Fibroblast of pulmonary artery (primary cell): ENCODE measurements around the gene STK32A.

Experiments
- DNase-seq: peaks from one replicate; pipeline ENCODE4 v3.0.0-alpha.2; 2010; ENCODE audit warnings: low read depth
- H3K4me3 ChIP-seq: replicated peaks from 2 replicates; pipeline ENCODE4 v1.5.1; 2011; ENCODE audit warnings: low read depth, mild to moderate bottlenecking, control low read depth, low read length, moderate library complexity
- TF ChIP-seq, protein P1 (sequence below): IDR thresholded peaks from 2 replicates; pipeline ENCODE4 v1.5.1; 2011; ENCODE audit warnings: mild to moderate bottlenecking, control low read depth, low read length, inconsistent platforms; ENCODE audit errors: missing control alignments

Gene STK32A

DNA sequence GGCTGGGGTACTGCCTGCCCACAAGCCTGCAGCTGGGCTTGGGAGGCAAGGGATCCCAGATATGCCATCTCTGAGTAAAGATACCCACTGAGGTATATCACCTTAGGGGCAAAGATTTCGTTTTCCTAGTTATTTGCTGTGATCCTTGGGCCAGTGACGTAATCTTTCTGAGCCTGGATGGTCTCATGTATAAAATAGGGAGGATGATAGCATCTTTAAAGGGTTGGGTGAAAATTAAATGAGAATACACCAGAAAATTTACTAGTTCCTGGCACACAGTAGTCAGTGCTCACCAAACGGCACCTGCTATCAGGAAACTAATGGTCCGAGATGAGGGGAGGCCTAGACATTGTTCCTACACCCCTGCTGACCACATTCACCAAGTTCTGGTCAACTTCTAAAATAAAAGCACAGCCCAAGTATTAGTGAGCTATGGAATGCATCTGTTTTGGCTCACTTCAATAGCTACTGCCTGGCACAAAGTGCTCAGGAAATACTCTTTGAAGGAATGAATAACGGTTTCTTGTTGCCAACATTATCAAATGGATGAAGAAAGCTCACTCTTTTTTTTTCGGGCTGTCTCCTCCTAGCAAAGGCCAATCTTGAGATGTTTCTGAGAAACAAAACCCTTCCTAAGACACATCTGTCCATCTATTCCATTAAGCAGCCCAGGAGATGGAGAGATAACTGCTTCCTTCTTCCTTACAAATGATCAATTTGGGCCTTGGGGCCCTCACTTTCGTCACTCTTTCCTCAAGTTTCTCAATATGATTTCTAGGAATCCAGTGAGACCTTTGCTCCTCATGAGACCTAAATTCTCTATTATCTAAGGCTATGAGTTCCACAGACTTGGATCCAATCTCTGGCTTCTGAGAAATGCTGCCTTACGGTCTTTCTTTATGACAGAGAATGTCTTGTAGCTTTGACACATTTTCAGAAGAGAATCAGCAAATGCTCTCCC lies 176.8 kb downstream of the STK32A start:
- H3K4me3 ChIP-seq, result no peak overlapping the region
- peak; percentile 76 for DNase-seq
- TF ChIP-seq, protein P1, sequence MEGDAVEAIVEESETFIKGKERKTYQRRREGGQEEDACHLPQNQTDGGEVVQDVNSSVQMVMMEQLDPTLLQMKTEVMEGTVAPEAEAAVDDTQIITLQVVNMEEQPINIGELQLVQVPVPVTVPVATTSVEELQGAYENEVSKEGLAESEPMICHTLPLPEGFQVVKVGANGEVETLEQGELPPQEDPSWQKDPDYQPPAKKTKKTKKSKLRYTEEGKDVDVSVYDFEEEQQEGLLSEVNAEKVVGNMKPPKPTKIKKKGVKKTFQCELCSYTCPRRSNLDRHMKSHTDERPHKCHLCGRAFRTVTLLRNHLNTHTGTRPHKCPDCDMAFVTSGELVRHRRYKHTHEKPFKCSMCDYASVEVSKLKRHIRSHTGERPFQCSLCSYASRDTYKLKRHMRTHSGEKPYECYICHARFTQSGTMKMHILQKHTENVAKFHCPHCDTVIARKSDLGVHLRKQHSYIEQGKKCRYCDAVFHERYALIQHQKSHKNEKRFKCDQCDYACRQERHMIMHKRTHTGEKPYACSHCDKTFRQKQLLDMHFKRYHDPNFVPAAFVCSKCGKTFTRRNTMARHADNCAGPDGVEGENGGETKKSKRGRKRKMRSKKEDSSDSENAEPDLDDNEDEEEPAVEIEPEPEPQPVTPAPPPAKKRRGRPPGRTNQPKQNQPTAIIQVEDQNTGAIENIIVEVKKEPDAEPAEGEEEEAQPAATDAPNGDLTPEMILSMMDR, result no peak

DNA sequence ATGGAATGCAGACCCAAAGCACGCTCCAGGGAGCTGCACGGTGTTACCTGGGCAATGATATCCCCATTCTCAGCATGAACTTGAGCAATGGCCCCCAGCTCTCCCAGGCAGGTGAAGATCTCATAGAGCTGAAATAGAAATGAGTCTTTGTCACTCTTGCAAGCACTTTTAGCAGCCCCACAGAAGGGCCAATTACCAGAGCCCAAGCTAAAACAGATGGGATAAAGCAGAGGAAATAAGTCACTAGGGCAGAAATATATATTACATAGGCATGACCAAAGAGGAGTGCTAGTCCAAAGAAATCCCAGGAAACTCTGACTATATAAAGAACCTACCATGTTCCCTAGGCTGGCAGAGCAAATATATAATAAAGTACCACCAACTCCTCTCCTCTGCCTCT lies 177.7 kb downstream of the STK32A start:
- no peak overlapping the region for H3K4me3 ChIP-seq
- DNase-seq, result no peak

DNA sequence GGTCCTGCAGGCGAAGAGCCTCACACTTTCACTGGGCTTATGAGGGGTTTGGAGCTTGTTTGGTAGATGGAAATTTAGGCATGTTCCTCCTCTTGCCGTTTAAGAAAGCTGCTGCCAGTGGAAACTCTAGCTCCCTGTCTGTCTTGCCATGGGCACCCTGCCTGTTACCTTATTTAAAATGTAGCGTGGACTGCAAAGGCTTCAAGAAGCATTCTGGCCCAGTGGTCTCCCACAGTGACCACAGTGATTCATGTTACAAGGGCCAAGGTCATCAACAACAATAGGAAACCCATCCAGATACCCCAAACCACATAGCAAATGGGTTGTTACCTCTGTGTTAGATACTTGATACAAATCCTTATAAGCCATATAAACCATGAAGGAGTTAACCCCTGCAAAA lies 178.4 kb downstream of the STK32A start:
- no peak for DNase-seq
- TF ChIP-seq, protein P1, result no peak
- H3K4me3 ChIP-seq, result no peak overlapping the region

More for the DNA sequence above, 177.7 kb downstream of the STK32A start:
- TF ChIP-seq, protein P1, result no peak

DNA sequence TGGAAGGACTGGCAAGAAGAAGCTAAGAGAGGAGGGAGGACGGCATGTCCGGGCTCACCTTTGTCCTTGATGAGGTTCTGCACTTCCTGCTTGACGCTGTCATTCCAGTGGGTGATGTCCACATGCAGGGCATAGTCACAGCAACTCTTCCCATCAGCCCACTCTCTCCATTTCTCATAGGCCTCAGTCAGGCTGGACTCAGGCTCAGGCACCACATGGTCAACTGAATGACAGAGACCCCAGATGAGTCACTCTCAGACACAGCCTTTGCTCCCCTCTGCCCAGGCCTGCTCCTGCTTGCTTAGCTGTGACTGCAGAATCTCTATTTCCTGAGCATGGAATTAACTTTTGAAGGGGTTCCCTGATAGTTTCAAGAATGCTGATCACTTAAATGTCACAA lies 180.8 kb downstream of the STK32A start:
- TF ChIP-seq, protein P1, result no peak
- H3K4me3 ChIP-seq, result no peak overlapping the region
- DNase-seq, result no peak

DNA sequence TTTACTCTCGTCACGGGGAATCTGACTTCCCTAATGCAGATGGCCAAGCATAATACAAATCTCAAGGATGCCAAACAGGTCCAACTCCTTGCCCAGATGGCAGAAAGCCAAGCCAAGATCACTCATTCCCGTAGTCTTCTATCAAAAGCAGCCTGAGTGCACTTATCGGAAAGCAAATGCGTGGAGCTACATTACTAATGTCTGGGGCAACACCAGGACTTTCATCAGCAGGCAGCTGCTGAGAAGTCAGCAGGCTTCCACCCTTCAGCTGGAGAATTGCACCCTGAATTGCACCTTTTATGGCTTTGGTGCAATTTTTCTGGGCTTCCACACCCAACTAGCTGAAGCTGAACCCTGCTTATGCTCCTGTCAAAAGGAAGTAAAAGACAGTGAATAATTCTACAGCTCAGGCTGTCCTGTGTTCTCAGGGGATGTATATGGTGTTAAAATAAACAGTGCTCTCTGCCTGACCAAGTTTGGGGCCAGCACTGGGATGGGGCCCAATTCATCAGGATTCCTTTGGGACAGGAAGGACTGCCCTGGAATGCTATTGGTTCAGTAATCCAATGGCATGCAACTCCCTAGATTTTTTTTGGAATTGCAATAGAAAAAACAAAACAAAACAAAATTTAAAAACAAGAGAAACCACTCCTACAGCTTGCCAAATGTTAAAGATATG lies 182.4 kb downstream of the STK32A start:
- H3K4me3 ChIP-seq, result no peak overlapping the region
- peak; percentile 98 for DNase-seq
- TF ChIP-seq, protein P1, result no peak

DNA sequence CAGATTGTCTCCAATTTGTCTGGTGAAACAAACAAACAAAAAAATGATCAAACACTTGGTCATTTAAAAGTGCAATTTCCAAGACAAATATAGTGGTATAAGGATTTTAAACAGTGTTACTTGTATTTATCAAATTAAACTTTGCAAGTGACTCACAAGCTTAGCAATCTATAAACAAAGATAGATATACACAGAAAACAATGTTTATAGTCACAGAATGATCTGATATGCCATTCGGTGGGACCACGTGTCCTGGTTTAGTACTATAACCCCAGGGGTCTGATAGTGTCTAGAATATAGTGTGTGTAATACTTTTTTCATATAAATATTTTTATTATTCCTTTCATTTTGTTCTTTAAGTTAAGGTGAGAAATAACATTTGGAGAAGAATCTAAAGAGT lies 183.8 kb downstream of the STK32A start:
- no peak overlapping the region for H3K4me3 ChIP-seq
- TF ChIP-seq, protein P1, result no peak
- no peak for DNase-seq
